ENCODE data around the gene ATP13A2.

The ATP13A2 gene

GRCh38 chr1:17011439-17012307 lies at the start of gene ATP13A2:
TSS of gene ATP13A2 (minus strand) at chr1:17011928. CDS start at chr1:17011738, 190 bp downstream.
- peaks cover 18% of the 10 kb centered on the region for H3K4me1 ChIP-seq (ENCODE audit: insufficient read depth, low read length)
- H3K9ac ChIP-seq (ENCODE audit: low read length): peak within 1 kb of the TSS; percentile 57
- H3K9me3 ChIP-seq (ENCODE audit: low read length): no peaks in the 10 kb centered on the region
- no peaks in the 10 kb centered on the region for H3K36me3 ChIP-seq (ENCODE audit: insufficient read depth, low read length)
- H3K27me3 ChIP-seq (ENCODE audit: control insufficient read depth in 1 of 2, insufficient read depth in 2 of 2, low read length in 2 of 2): no peaks in the 10 kb centered on the region
- peak within 1 kb of the TSS; percentile 58 for H3K27ac ChIP-seq (ENCODE audit: low read depth, low read length)
- H3K4me3 ChIP-seq (ENCODE audit: low read depth in 1 of 2, low read length in 2 of 2): peak within 1 kb of the TSS; percentile 61 to 73

GRCh38 chr1:17061486-17061885 lies 49.8 kb upstream of the ATP13A2 start:
- Histone ChIP-seq H3K27ac (ENCODE audit: low read depth, low read length) (no peak overlapping the region), H3K9me3 (ENCODE audit: low read length) (no peaks in the 10 kb centered on the region), H3K27me3 (ENCODE audit: control insufficient read depth in 1 of 2, insufficient read depth in 2 of 2, low read length in 2 of 2) (no peaks in the 10 kb centered on the region), H3K9ac (ENCODE audit: low read length) (no peak overlapping the region), H3K4me1 (ENCODE audit: insufficient read depth, low read length) (no peaks in the 10 kb centered on the region), H3K36me3 (ENCODE audit: insufficient read depth, low read length) (no peaks in the 10 kb centered on the region), H3K4me3 (ENCODE audit: low read depth in 1 of 2, low read length in 2 of 2) (no peak overlapping the region)

- Histone ChIP-seq H3K36me3 (ENCODE audit: insufficient read depth, low read length) (no peaks in the 10 kb centered on the region), H3K4me3 (ENCODE audit: low read depth in 1 of 2, low read length in 2 of 2) (no peak overlapping the region), H3K9ac (ENCODE audit: low read length) (no peak overlapping the region), H3K9me3 (ENCODE audit: low read length) (no peaks in the 10 kb centered on the region), H3K27me3 (ENCODE audit: control insufficient read depth in 1 of 2, insufficient read depth in 2 of 2, low read length in 2 of 2) (no peaks in the 10 kb centered on the region), H3K4me1 (ENCODE audit: insufficient read depth, low read length) (no peaks in the 10 kb centered on the region), H3K27ac (ENCODE audit: low read depth, low read length) (no peak overlapping the region)
Measured at GRCh38 chr1:17060306-17060749, 48.6 kb upstream of the ATP13A2 start.

GRCh38 chr1:17059391-17060305 lies 47.9 kb upstream of the ATP13A2 start:
- no peak overlapping the region for H3K27ac ChIP-seq (ENCODE audit: low read depth, low read length)
- H3K9ac ChIP-seq (ENCODE audit: low read length): no peak overlapping the region
- H3K27me3 ChIP-seq (ENCODE audit: control insufficient read depth in 1 of 2, insufficient read depth in 2 of 2, low read length in 2 of 2): no peaks in the 10 kb centered on the region

GRCh38 chr1:17056551-17056950 lies 44.8 kb upstream of the ATP13A2 start:
- H3K4me1 ChIP-seq (ENCODE audit: insufficient read depth, low read length): peaks cover 15% of the 10 kb centered on the region
- H3K9me3 ChIP-seq (ENCODE audit: low read length): no peaks in the 10 kb centered on the region
- H3K4me3 ChIP-seq (ENCODE audit: low read depth in 1 of 2, low read length in 2 of 2): no peak overlapping the region
- no peak overlapping the region for H3K27ac ChIP-seq (ENCODE audit: low read depth, low read length)
- no peaks in the 10 kb centered on the region for H3K27me3 ChIP-seq (ENCODE audit: control insufficient read depth in 1 of 2, insufficient read depth in 2 of 2, low read length in 2 of 2)
- no peak overlapping the region for H3K9ac ChIP-seq (ENCODE audit: low read length)
- no peaks in the 10 kb centered on the region for H3K36me3 ChIP-seq (ENCODE audit: insufficient read depth, low read length)

More at GRCh38 chr1:17059391-17060305, 47.9 kb upstream of the ATP13A2 start:
- Histone ChIP-seq H3K4me3 (ENCODE audit: low read depth in 1 of 2, low read length in 2 of 2) (no peak overlapping the region), H3K9me3 (ENCODE audit: low read length) (no peaks in the 10 kb centered on the region), H3K4me1 (ENCODE audit: insufficient read depth, low read length) (no peaks in the 10 kb centered on the region), H3K36me3 (ENCODE audit: insufficient read depth, low read length) (no peaks in the 10 kb centered on the region)

GRCh38 chr1:17055801-17056200 lies 44.1 kb upstream of the ATP13A2 start:
- Histone ChIP-seq H3K4me3 (ENCODE audit: low read depth in 1 of 2, low read length in 2 of 2) (no peak overlapping the region), H3K9me3 (ENCODE audit: low read length) (no peaks in the 10 kb centered on the region), H3K4me1 (ENCODE audit: insufficient read depth, low read length) (peaks cover 15% of the 10 kb centered on the region), H3K9ac (ENCODE audit: low read length) (no peak overlapping the region), H3K27ac (ENCODE audit: low read depth, low read length) (no peak overlapping the region), H3K27me3 (ENCODE audit: control insufficient read depth in 1 of 2, insufficient read depth in 2 of 2, low read length in 2 of 2) (no peaks in the 10 kb centered on the region), H3K36me3 (ENCODE audit: insufficient read depth, low read length) (peaks cover 7% of the 10 kb centered on the region)

- Histone ChIP-seq H3K27ac (ENCODE audit: low read depth, low read length) (peak within 1 kb of the TSS; percentile 80), H3K36me3 (ENCODE audit: insufficient read depth, low read length) (peaks cover 13% of the 10 kb centered on the region), H3K4me3 (ENCODE audit: low read depth in 1 of 2, low read length in 2 of 2) (peak within 1 kb of the TSS; percentile 51 to 98), H3K4me1 (ENCODE audit: insufficient read depth, low read length) (peaks cover 15% of the 10 kb centered on the region), H3K27me3 (ENCODE audit: control insufficient read depth in 1 of 2, insufficient read depth in 2 of 2, low read length in 2 of 2) (no peaks in the 10 kb centered on the region), H3K9me3 (ENCODE audit: low read length) (no peaks in the 10 kb centered on the region), H3K9ac (ENCODE audit: low read length) (peak within 1 kb of the TSS; percentile 97)
Measured at GRCh38 chr1:17053685-17054410, 42.1 kb upstream of the ATP13A2 start, which contains the start of gene SDHB. TSS of gene SDHB (minus strand) at chr1:17054032. CDS start at chr1:17054019, 13 bp downstream.

- peak overlapping the region; percentile 80 for H3K27ac ChIP-seq (ENCODE audit: low read depth, low read length)
- no peaks in the 10 kb centered on the region for H3K9me3 ChIP-seq (ENCODE audit: low read length)
- H3K36me3 ChIP-seq (ENCODE audit: insufficient read depth, low read length): peaks cover 13% of the 10 kb centered on the region
- peak overlapping the region; percentile 97 for H3K9ac ChIP-seq (ENCODE audit: low read length)
- peaks cover 15% of the 10 kb centered on the region for H3K4me1 ChIP-seq (ENCODE audit: insufficient read depth, low read length)
- H3K27me3 ChIP-seq (ENCODE audit: control insufficient read depth in 1 of 2, insufficient read depth in 2 of 2, low read length in 2 of 2): no peaks in the 10 kb centered on the region
- H3K4me3 ChIP-seq (ENCODE audit: low read depth in 1 of 2, low read length in 2 of 2): peak overlapping the region; percentile 51 to 98
Measured at GRCh38 chr1:17053086-17053684, 41.5 kb upstream of the ATP13A2 start.

GRCh38 chr1:17052641-17053040 lies 40.9 kb upstream of the ATP13A2 start:
- Histone ChIP-seq H3K4me1 (ENCODE audit: insufficient read depth, low read length) (peaks cover 15% of the 10 kb centered on the region), H3K9me3 (ENCODE audit: low read length) (no peaks in the 10 kb centered on the region), H3K9ac (ENCODE audit: low read length) (peak overlapping the region; percentile 97), H3K27me3 (ENCODE audit: control insufficient read depth in 1 of 2, insufficient read depth in 2 of 2, low read length in 2 of 2) (no peaks in the 10 kb centered on the region), H3K4me3 (ENCODE audit: low read depth in 1 of 2, low read length in 2 of 2) (peak overlapping the region; percentile 51 to 98), H3K36me3 (ENCODE audit: insufficient read depth, low read length) (peaks cover 13% of the 10 kb centered on the region), H3K27ac (ENCODE audit: low read depth, low read length) (no peak overlapping the region)

GRCh38 chr1:17052038-17052437 lies 40.3 kb upstream of the ATP13A2 start:
- Histone ChIP-seq H3K4me3 (ENCODE audit: low read depth in 1 of 2, low read length in 2 of 2) (no peak overlapping the region), H3K27ac (ENCODE audit: low read depth, low read length) (no peak overlapping the region), H3K4me1 (ENCODE audit: insufficient read depth, low read length) (peaks cover 15% of the 10 kb centered on the region), H3K27me3 (ENCODE audit: control insufficient read depth in 1 of 2, insufficient read depth in 2 of 2, low read length in 2 of 2) (no peaks in the 10 kb centered on the region), H3K9ac (ENCODE audit: low read length) (no peak overlapping the region), H3K9me3 (ENCODE audit: low read length) (no peaks in the 10 kb centered on the region), H3K36me3 (ENCODE audit: insufficient read depth, low read length) (peaks cover 13% of the 10 kb centered on the region)
